SK-N-SH (cell line): ENCODE measurements around the gene CHCHD6. TPM values are rescaled to one million over a fixed set of nuclear protein-coding genes. Genes with fewer than 3 reads are reported as not detected.

Source experiments
- CTCF ChIA-PET: fragments of 300-600, 350-600 bp; formaldehyde crosslinking; extraction: SDS; loops from one replicate; lab custom pipeline; 2021; lab: Yijun Ruan, JAX
- POLR2A ChIA-PET: fragments of 350-600 bp; sonication (Branson Sonifier 250); formaldehyde crosslinking; extraction: SDS; loops from one replicate; lab custom pipeline; 2020; ENCODE audit warnings: antibody characterized with exemption, inconsistent platforms; lab: Yijun Ruan, JAX
- DNase-seq: peaks from one replicate; pipeline ENCODE4 v3.0.0; 2012
- H2AFZ ChIP-seq: fragments of 200-600 bp; sonication (generic); 2 replicates; pipeline ENCODE4 v1.8.1; 2016; ENCODE audit warnings: antibody characterized with exemption, mild to moderate bottlenecking, low read depth
- H3F3A ChIP-seq: fragments of 200-600 bp; sonication (generic); replicated peaks from 2 replicates; pipeline ENCODE3; 2016; ENCODE audit warnings: antibody characterized with exemption, mild to moderate bottlenecking; ENCODE audit not compliant: insufficient read depth
- H3K27ac ChIP-seq, 2 experiments: fragments of 200-500 bp in 1 of 2; fragments of 200-600 bp in 1 of 2; sonication (Bioruptor generic) in 1 of 2; sonication (generic), shearing (Covaris generic) in 1 of 2; 2 replicates each; pipeline versions ENCODE4 v1.5.1 to v1.6.1; 2014 to 2016; ENCODE audit warnings: low read depth in 2 of 2, inconsistent platforms in 1 of 2, low read length in 1 of 2, mild to moderate bottlenecking in 1 of 2, mixed read lengths in 1 of 2
- H3K27me3 ChIP-seq: fragments of 200-600 bp; sonication (generic), shearing (Covaris generic); 2 replicates; pipeline ENCODE4 v1.6.1; 2016; ENCODE audit warnings: mixed run types; ENCODE audit not compliant: insufficient read depth
- H3K36me3 ChIP-seq, 2 experiments: fragments of 200-500 bp in 1 of 2; fragments of 200-600 bp in 1 of 2; sonication (Bioruptor generic) in 1 of 2; sonication (generic) in 1 of 2; replicated peaks in 1 of 2; 2 replicates each; pipeline versions ENCODE3 to v1.5.1; 2014 to 2016; ENCODE audit warnings: low read length in 1 of 2, mild to moderate bottlenecking in 1 of 2; ENCODE audit not compliant: insufficient read depth in 2 of 2, control insufficient read depth in 1 of 2
- H3K4me1 ChIP-seq, 2 experiments: fragments of 200-500 bp in 1 of 2; fragments of 200-600 bp in 1 of 2; sonication (Bioruptor generic) in 1 of 2; sonication (generic), shearing (Covaris generic) in 1 of 2; 2 replicates each; pipeline versions ENCODE4 v1.5.1 to v1.6.1; 2014 to 2016; ENCODE audit warnings: low read depth in 1 of 2, low read length in 1 of 2, mixed run types in 1 of 2; ENCODE audit not compliant: insufficient read depth in 2 of 2, control insufficient read depth in 1 of 2
- H3K4me2 ChIP-seq: fragments of 200-600 bp; sonication (generic), shearing (Covaris generic); 2 replicates; pipeline ENCODE4 v1.6.1; 2017; ENCODE audit warnings: mixed run types
- H3K4me3 ChIP-seq, 2 experiments: fragments of 200-500 bp in 1 of 2; fragments of 200-600 bp in 1 of 2; sonication (Bioruptor generic) in 1 of 2; sonication (generic), shearing (Covaris generic) in 1 of 2; 2 replicates each; pipeline versions ENCODE4 v1.5.1 to v1.8.1; 2014 to 2016; ENCODE audit warnings: low read depth in 2 of 2, inconsistent platforms in 1 of 2, low read length in 1 of 2, mild to moderate bottlenecking in 1 of 2, mixed read lengths in 1 of 2, moderate library complexity in 1 of 2
- H3K79me2 ChIP-seq: fragments of 200-600 bp; sonication (generic); 2 replicates; pipeline ENCODE4 v1.8.1; 2017; ENCODE audit warnings: mild to moderate bottlenecking; ENCODE audit not compliant: insufficient read depth
- H3K9ac ChIP-seq: fragments of 200-600 bp; sonication (generic); 2 replicates; pipeline ENCODE4 v1.6.1; 2017; ENCODE audit warnings: mixed run types
- H3K9me2 ChIP-seq: fragments of 200-600 bp; sonication (generic); 2 replicates; pipeline ENCODE4 v1.6.1; 2017; ENCODE audit warnings: mixed run types
- H3K9me3 ChIP-seq: fragments of 200-600 bp; sonication (generic); 2 replicates; pipeline ENCODE4 v1.6.1; 2017; ENCODE audit warnings: mixed run types, mild to moderate bottlenecking, moderate library complexity
- H4K20me1 ChIP-seq: fragments of 200-600 bp; sonication (generic); 2 replicates; pipeline ENCODE4 v1.6.1; 2017; ENCODE audit warnings: mild to moderate bottlenecking, mixed run types; ENCODE audit not compliant: insufficient read depth
- ELF1 ChIP-seq: IDR thresholded peaks from 2 replicates; pipeline ENCODE4 v1.4.0; 2012
- EZH2phosphoT487 ChIP-seq: fragments of 200-600 bp; sonication (generic); IDR thresholded peaks from 2 replicates; pipeline ENCODE4 v1.6.1; 2017; ENCODE audit warnings: low read depth, mixed run types, mild to moderate bottlenecking, antibody characterized with exemption, moderate library complexity, borderline replicate concordance
- FOXJ3 ChIP-seq: sonication (generic); formaldehyde crosslinking; IDR thresholded peaks from 2 replicates; pipeline ENCODE4 v1.5.1; 2020; ENCODE audit warnings: mild to moderate bottlenecking, missing genetic modification reagents
- GABPA ChIP-seq: IDR thresholded peaks from 2 replicates; pipeline ENCODE4 v1.4.0; 2012; ENCODE audit warnings: low read depth, mild to moderate bottlenecking
- MEF2A ChIP-seq: IDR thresholded peaks from 2 replicates; pipeline ENCODE4 v1.4.0; 2012; ENCODE audit warnings: low read depth, borderline replicate concordance
- NFIC ChIP-seq: IDR thresholded peaks from 2 replicates; pipeline ENCODE4 v1.4.0; 2012; ENCODE audit warnings: borderline replicate concordance
- RAD21 ChIP-seq: IDR thresholded peaks from 2 replicates; pipeline ENCODE4 v1.6.1; 2012; ENCODE audit warnings: mild to moderate bottlenecking, low read length
- RXRA ChIP-seq: IDR thresholded peaks from 2 replicates; pipeline ENCODE4 v1.4.0; 2012; ENCODE audit warnings: low read depth, mild to moderate bottlenecking, borderline replicate concordance
- USF2 ChIP-seq: fragments of 150-350 bp; IDR thresholded peaks from 2 replicates; pipeline ENCODE4 v1.6.1; 2017; ENCODE audit warnings: antibody characterized with exemption, low read length, low read depth, borderline replicate concordance
- whole genome bisulfite sequencing: methylation state at CpG from one replicate; pipeline ENCODE4 v1.1.6; 2017; ENCODE audit warnings: low lambda C conversion rate; 5-methylcytosine and 5-hydroxymethylcytosine counted together
- polyA plus RNA-seq, 3 experiments: library from polyadenylated mRNA; depleted of rRNA; stranded (reverse); fragments of >200 nt; gene quantifications; 2 replicates each; pipeline ENCODE4 v1.2.3, GENCODE V29; 2012
- TF ChIP-seq, protein P1 (sequence below): IDR thresholded peaks from 2 replicates; pipeline ENCODE4 v1.4.0; 2012; ENCODE audit warnings: low read depth
- TF ChIP-seq, protein P2 (sequence below): fragments of 200-600 bp; sonication (generic); IDR thresholded peaks from 2 replicates; pipeline ENCODE4 v1.6.1; 2017; ENCODE audit warnings: antibody characterized with exemption, mild to moderate bottlenecking, moderate library complexity

CHCHD6 gene
- polyA plus RNA-seq, 1 of the 3 experiments (the other 2 are of a cell fraction) = 42.5 TPM

DNA sequence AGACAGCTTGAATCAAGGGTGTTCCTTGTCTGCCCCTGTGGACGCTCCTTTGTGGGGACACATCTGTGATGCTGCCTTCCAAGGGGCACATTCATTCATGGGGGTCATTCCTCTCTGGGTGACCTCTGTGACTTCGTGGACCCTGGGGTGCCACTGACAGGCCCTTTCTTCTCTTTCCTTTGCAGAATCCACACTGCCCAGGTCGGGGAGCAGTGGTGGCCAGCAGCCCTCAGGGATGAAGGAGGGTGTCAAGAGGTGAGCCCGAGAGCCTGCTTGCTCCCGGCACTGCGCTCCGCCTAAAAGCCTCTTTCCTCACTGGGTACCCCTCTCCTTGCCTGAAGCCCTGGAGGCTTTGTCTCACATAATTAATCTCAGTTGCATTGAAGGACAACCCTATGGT, 26.3 kb downstream of the CHCHD6 start:
- WGBS = 100% methylated on average over 4 of the region's 7 CpGs
- H3K79me2 ChIP-seq = no peaks in the 10 kb centered on the region
- no peak overlapping the region for H3K9ac ChIP-seq
- H3K27me3 ChIP-seq = no peaks in the 10 kb centered on the region
- H3K27ac ChIP-seq = no peak overlapping the region
- TF ChIP-seq, protein P1, sequence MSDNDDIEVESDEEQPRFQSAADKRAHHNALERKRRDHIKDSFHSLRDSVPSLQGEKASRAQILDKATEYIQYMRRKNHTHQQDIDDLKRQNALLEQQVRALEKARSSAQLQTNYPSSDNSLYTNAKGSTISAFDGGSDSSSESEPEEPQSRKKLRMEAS = no peak
- no peak for TF ChIP-seq MEF2A
- TF ChIP-seq EZH2phosphoT487 = no peak
- TF ChIP-seq ELF1 = no peak
- TF ChIP-seq GABPA = no peak
- no peak overlapping the region for H2AFZ ChIP-seq
- no peak for DNase-seq
- H3K36me3 ChIP-seq = peaks cover 4 to 46% of the 10 kb centered on the region in 2 experiments
- ChIA-PET POLR2A (no interaction called here), CTCF (no interaction called here)
- H3K4me1 ChIP-seq = peaks cover 0 to 10% of the 10 kb centered on the region in 2 experiments; a peak in 1 of 4 replicates
- H4K20me1 ChIP-seq = no peaks in the 10 kb centered on the region
- no peaks in the 10 kb centered on the region for H3K9me3 ChIP-seq
- H3K4me2 ChIP-seq = no peak overlapping the region
- no peak overlapping the region for H3K4me3 ChIP-seq
- no peaks in the 10 kb centered on the region for H3F3A ChIP-seq
- no peaks in the 10 kb centered on the region for H3K9me2 ChIP-seq

- H2AFZ ChIP-seq = no peak overlapping the region
- no peaks in the 10 kb centered on the region for H3K9me3 ChIP-seq
- peaks cover 0 to 10% of the 10 kb centered on the region in 2 experiments; a peak in 1 of 4 replicates for H3K4me1 ChIP-seq
- no peaks in the 10 kb centered on the region for H3K9me2 ChIP-seq
- no peak overlapping the region for H3K4me3 ChIP-seq
- H3K36me3 ChIP-seq = peaks cover 4 to 53% of the 10 kb centered on the region in 2 experiments
- no peaks in the 10 kb centered on the region for H3F3A ChIP-seq
- ChIA-PET CTCF (no interaction called here), POLR2A (no interaction called here)
- H3K27ac ChIP-seq = no peak overlapping the region
- H3K4me2 ChIP-seq = no peak overlapping the region
- H4K20me1 ChIP-seq = no peaks in the 10 kb centered on the region
- DNase-seq = no peak
- no peak overlapping the region for H3K9ac ChIP-seq
- no peak for TF ChIP-seq NFIC
- TF ChIP-seq ELF1 = no peak
- TF ChIP-seq RAD21 = no peak
- TF ChIP-seq USF2 = no peak
- TF ChIP-seq, protein P2, sequence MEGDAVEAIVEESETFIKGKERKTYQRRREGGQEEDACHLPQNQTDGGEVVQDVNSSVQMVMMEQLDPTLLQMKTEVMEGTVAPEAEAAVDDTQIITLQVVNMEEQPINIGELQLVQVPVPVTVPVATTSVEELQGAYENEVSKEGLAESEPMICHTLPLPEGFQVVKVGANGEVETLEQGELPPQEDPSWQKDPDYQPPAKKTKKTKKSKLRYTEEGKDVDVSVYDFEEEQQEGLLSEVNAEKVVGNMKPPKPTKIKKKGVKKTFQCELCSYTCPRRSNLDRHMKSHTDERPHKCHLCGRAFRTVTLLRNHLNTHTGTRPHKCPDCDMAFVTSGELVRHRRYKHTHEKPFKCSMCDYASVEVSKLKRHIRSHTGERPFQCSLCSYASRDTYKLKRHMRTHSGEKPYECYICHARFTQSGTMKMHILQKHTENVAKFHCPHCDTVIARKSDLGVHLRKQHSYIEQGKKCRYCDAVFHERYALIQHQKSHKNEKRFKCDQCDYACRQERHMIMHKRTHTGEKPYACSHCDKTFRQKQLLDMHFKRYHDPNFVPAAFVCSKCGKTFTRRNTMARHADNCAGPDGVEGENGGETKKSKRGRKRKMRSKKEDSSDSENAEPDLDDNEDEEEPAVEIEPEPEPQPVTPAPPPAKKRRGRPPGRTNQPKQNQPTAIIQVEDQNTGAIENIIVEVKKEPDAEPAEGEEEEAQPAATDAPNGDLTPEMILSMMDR = no peak
- TF ChIP-seq FOXJ3 (CRISPR knock-in tag) = no peak
- TF ChIP-seq RXRA = no peak
- H3K27me3 ChIP-seq = no peaks in the 10 kb centered on the region
- 97% methylated on average over 3 of the region's 3 CpGs for WGBS
- H3K79me2 ChIP-seq = no peaks in the 10 kb centered on the region
Measured at GRCh38 chr3:126731044-126731443, 27.0 kb downstream of the CHCHD6 start.
